CD4-positive, alpha-beta memory T cell (primary cell): Measurements from ENCODE around the gene TBC1D20. TPM values are rescaled to one million over a fixed set of nuclear protein-coding genes. Genes with fewer than 3 reads are reported as not detected.
"Not testable (repeated sequence)": the region's sequence is repeated elsewhere in the genome, so short reads cannot be mapped to it uniquely, and the experiment has no call there.

Source experiments
- CTCF ChIA-PET: fragments of 350-600 bp; sonication (Branson Sonifier 250); formaldehyde crosslinking; loops from one replicate; lab custom pipeline; 2021; ENCODE audit warnings: inconsistent platforms; ENCODE audit not compliant: partially characterized antibody; lab: Charles Lee
- POLR2A ChIA-PET: fragments of 350-600 bp; sonication (Branson Sonifier 250); formaldehyde crosslinking; loops from one replicate; lab custom pipeline; 2021; ENCODE audit not compliant: partially characterized antibody; lab: Charles Lee
- DNase-seq, 5 donors: peaks; one replicate each; pipeline versions ENCODE4 v3.0.0 to v3.0.0-alpha.2; 2020 to 2022; ENCODE audit warnings: mixed read lengths in 1 of 5
- H3K27ac ChIP-seq: one replicate; pipeline ENCODE4 v1.7.0; 2013; ENCODE audit warnings: low read depth, low read length
- H3K27me3 ChIP-seq: 2 replicates; pipeline ENCODE4 v1.7.0; 2013; ENCODE audit warnings: mild to moderate bottlenecking, low read length, moderate library complexity; ENCODE audit not compliant: insufficient read depth
- H3K36me3 ChIP-seq: 2 replicates; pipeline ENCODE4 v1.7.0; 2013; ENCODE audit warnings: mild to moderate bottlenecking, low read length, moderate library complexity; ENCODE audit not compliant: insufficient read depth
- H3K4me1 ChIP-seq: 2 replicates; pipeline ENCODE4 v1.7.0; 2013; ENCODE audit warnings: mild to moderate bottlenecking, low read length, moderate library complexity; ENCODE audit not compliant: insufficient read depth
- H3K4me3 ChIP-seq, 2 donors: one replicate each; pipeline ENCODE4 v1.7.0; 2013; ENCODE audit warnings: low read length in 2 of 2, mild to moderate bottlenecking in 1 of 2
- H3K9me3 ChIP-seq, 2 donors: one replicate each; pipeline ENCODE4 v1.7.0; 2013; ENCODE audit warnings: low read length in 2 of 2, control low read depth in 1 of 2; ENCODE audit not compliant: control insufficient read depth in 1 of 2
- H3K27ac Mint-ChIP-seq, 7 donors: one replicate each; pipeline ENCODE4 v1.8.0; 2020 to 2021; ENCODE audit warnings: mixed read lengths in 7 of 7, mild to moderate bottlenecking in 6 of 7, inconsistent platforms in 3 of 7, moderate library complexity in 3 of 7
- H3K27me3 Mint-ChIP-seq, 2 donors: one replicate each; pipeline ENCODE4 v1.8.0; 2020 to 2021; ENCODE audit warnings: mixed read lengths in 2 of 2
- H3K36me3 Mint-ChIP-seq, 2 donors: one replicate each; pipeline ENCODE4 v1.8.0; 2020 to 2021; ENCODE audit warnings: mixed read lengths in 2 of 2, inconsistent platforms in 1 of 2, mild to moderate bottlenecking in 1 of 2
- H3K4me1 Mint-ChIP-seq, 4 donors: one replicate each; pipeline ENCODE4 v1.8.0; 2020 to 2021; ENCODE audit warnings: mixed read lengths in 4 of 4, mild to moderate bottlenecking in 1 of 4
- H3K4me3 Mint-ChIP-seq, 8 donors: one replicate each; pipeline ENCODE4 v1.8.0; 2020 to 2021; ENCODE audit warnings: mixed read lengths in 8 of 8, mild to moderate bottlenecking in 7 of 8, moderate library complexity in 6 of 8, inconsistent platforms in 3 of 8
- H3K9me3 Mint-ChIP-seq, 8 donors: one replicate each; pipeline ENCODE4 v1.8.0; 2020 to 2021; ENCODE audit warnings: mixed read lengths in 8 of 8, mild to moderate bottlenecking in 5 of 8, inconsistent platforms in 3 of 8, moderate library complexity in 1 of 8
- intact Hi-C: fragments of 100-400 bp; cut with micrococcal nuclease; formaldehyde crosslinking; loops from one replicate; pipeline ENCODE4 v1.15.1; 2023
- polyA plus RNA-seq, 2 donors: library from polyadenylated mRNA; unstranded; fragments of 300-500 nt; fragmentation: Illumina TruSeq; gene quantifications; one replicate each; pipeline ENCODE4 v1.2.3, GENCODE V29; 2021
- total RNA-seq, 2 experiments: library from RNA; stranded (reverse); gene quantifications; one replicate each; pipeline ENCODE4 v1.2.3, GENCODE V29; 2021

The TBC1D20 gene
- total and polyA plus RNA-seq, 4 experiments from 2014 or later = 19.3 to 42.9 (median 32.5) TPM

- Histone ChIP-seq H3K36me3 (peaks cover 29% of the 10 kb centered on the region), H3K27me3 (no peaks in the 10 kb centered on the region), H3K4me1 (peaks cover 11% of the 10 kb centered on the region), H3K4me3 (no peak overlapping the region), H3K27ac (no peak overlapping the region), H3K9me3 (no peaks in the 10 kb centered on the region)
- Mint-ChIP-seq H3K4me3 (no peak overlapping the region), H3K36me3 (peaks cover 34 to 36% of the 10 kb centered on the region in 2 donors), H3K4me1 (peaks cover 5 to 8% (median 7%) of the 10 kb centered on the region in 4 donors), H3K9me3 (no peaks in the 10 kb centered on the region), H3K27me3 (no peaks in the 10 kb centered on the region), H3K27ac (no peak overlapping the region)
- intact Hi-C loops = no loop called here
- CTCF ChIA-PET = no interaction called here
- POLR2A ChIA-PET = interaction anchor here (1.0 kb wide), 1 partner anchor 10 kb away, joined by 3 read pairs; no protein-coding TSS in a partner anchor
- DNase-seq = no peak
Measured at GRCh38 chr20:397432-398237, 64.7 kb downstream of the TBC1D20 start.

- POLR2A ChIA-PET = interaction anchor here (1.0 kb wide), 1 partner anchor 14 kb away, joined by 6 read pairs; no protein-coding TSS in a partner anchor
Measured at GRCh38 chr20:396619-397431, 65.5 kb downstream of the TBC1D20 start.

GRCh38 chr20:396252-396618, 66.1 kb downstream of the TBC1D20 start:
- Histone ChIP-seq H3K27ac (no peak overlapping the region), H3K9me3 (no peaks in the 10 kb centered on the region), H3K4me3 (no peak overlapping the region), H3K27me3 (no peaks in the 10 kb centered on the region), H3K4me1 (no peaks in the 10 kb centered on the region), H3K36me3 (peaks cover 35% of the 10 kb centered on the region)
- H3K36me3 Mint-ChIP-seq = peaks cover 37 to 48% of the 10 kb centered on the region in 2 donors
- H3K27ac Mint-ChIP-seq = no peak overlapping the region
- CTCF ChIA-PET = no interaction called here
- POLR2A ChIA-PET = interaction anchor here (1.0 kb wide), 1 partner anchor 14 kb away, joined by 6 read pairs; no protein-coding TSS in a partner anchor
- DNase-seq = no peak
- intact Hi-C loops = no loop called here
- H3K9me3 Mint-ChIP-seq = no peaks in the 10 kb centered on the region
- H3K4me1 Mint-ChIP-seq = peaks cover 0 to 2% (median 1%) of the 10 kb centered on the region in 4 donors
- H3K4me3 Mint-ChIP-seq = no peak overlapping the region
- no peaks in the 10 kb centered on the region for H3K27me3 Mint-ChIP-seq

More at GRCh38 chr20:396619-397431, 65.5 kb downstream of the TBC1D20 start:
- no peak overlapping the region for H3K27ac ChIP-seq
- H3K36me3 ChIP-seq = peaks cover 32% of the 10 kb centered on the region
- Mint-ChIP-seq H3K27me3 (no peaks in the 10 kb centered on the region), H3K4me1 (peaks cover 3 to 5% (median 4%) of the 10 kb centered on the region in 4 donors), H3K36me3 (peaks cover 35 to 43% of the 10 kb centered on the region in 2 donors), H3K27ac (no peak overlapping the region), H3K4me3 (no peak overlapping the region), H3K9me3 (no peaks in the 10 kb centered on the region)
- CTCF ChIA-PET = no interaction called here
- no peaks in the 10 kb centered on the region for H3K9me3 ChIP-seq
- DNase-seq = no peak
- intact Hi-C loops = no loop called here
- no peak overlapping the region for H3K4me3 ChIP-seq
- H3K27me3 ChIP-seq = no peaks in the 10 kb centered on the region
- H3K4me1 ChIP-seq = peaks cover 3% of the 10 kb centered on the region

GRCh38 chr20:393296-393695, 69.0 kb downstream of the TBC1D20 start:
- H3K27ac ChIP-seq, H3K4me1 Mint-ChIP-seq, H3K4me3 Mint-ChIP-seq, H3K9me3 ChIP-seq, H3K4me1 ChIP-seq, H3K27ac Mint-ChIP-seq, intact Hi-C loops, H3K27me3 Mint-ChIP-seq, H3K27me3 ChIP-seq, H3K9me3 Mint-ChIP-seq, H3K4me3 ChIP-seq, POLR2A ChIA-PET, DNase-seq: not testable (repeated sequence)
- peaks cover 45 to 65% of the 10 kb centered on the region in 2 donors for H3K36me3 Mint-ChIP-seq
- H3K36me3 ChIP-seq = peaks cover 54% of the 10 kb centered on the region
- CTCF ChIA-PET = interaction anchor here (1.3 kb wide), 1 partner anchor 19 kb away, joined by 3 read pairs; no protein-coding TSS in a partner anchor

- intact Hi-C loops = no loop called here
Measured at GRCh38 chr20:391041-391711, 71.2 kb downstream of the TBC1D20 start.

DNA sequence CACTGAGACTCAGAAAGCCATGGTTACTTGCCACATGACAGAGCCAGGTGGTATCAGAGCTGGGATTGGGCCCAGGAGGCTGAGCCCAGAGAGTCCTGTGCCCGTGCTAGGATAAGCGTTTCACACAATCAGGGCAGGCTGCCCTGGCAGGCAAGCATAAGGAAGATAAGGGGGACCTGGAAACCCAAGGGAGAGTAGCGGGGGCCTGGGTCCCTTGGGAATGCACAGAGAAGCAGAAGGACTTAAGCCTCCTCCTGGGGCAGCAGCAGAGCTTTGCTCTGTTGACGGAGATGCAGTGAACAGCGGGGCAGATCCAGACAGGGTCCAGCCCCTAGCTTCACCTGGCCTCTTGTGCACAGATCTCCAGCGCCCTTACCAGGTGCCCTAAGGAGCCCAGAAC, 73.1 kb downstream of the TBC1D20 start:
- intact Hi-C loops = no loop called here
- Histone ChIP-seq H3K36me3 (peaks cover 37% of the 10 kb centered on the region), H3K27ac (no peak overlapping the region), H3K27me3 (no peaks in the 10 kb centered on the region), H3K9me3 (no peaks in the 10 kb centered on the region), H3K4me3 (no peak overlapping the region), H3K4me1 (no peaks in the 10 kb centered on the region)
- no peak overlapping the region for H3K4me3 Mint-ChIP-seq
- H3K27ac Mint-ChIP-seq = peak overlapping the region in 1 of 7 donors; percentile 77
- H3K36me3 Mint-ChIP-seq = peaks cover 26 to 49% of the 10 kb centered on the region in 2 donors
- no peaks in the 10 kb centered on the region for H3K9me3 Mint-ChIP-seq
- CTCF ChIA-PET = no interaction called here
- no peak for DNase-seq
- POLR2A ChIA-PET = no interaction called here
- H3K27me3 Mint-ChIP-seq = no peaks in the 10 kb centered on the region
- H3K4me1 Mint-ChIP-seq = peaks cover 0 to 2% (median under 1%) of the 10 kb centered on the region in 4 donors

More at GRCh38 chr20:391041-391711, 71.2 kb downstream of the TBC1D20 start:
- Mint-ChIP-seq H3K27me3 (no peaks in the 10 kb centered on the region), H3K4me3 (no peak overlapping the region), H3K4me1 (peaks cover 0 to 2% (median 0%) of the 10 kb centered on the region in 4 donors), H3K9me3 (no peaks in the 10 kb centered on the region), H3K27ac (peak overlapping the region in 1 of 7 donors; percentile 68), H3K36me3 (peaks cover 33 to 59% of the 10 kb centered on the region in 2 donors)
- H3K4me3 ChIP-seq = no peak overlapping the region
- H3K36me3 ChIP-seq = peaks cover 50% of the 10 kb centered on the region
- no peaks in the 10 kb centered on the region for H3K9me3 ChIP-seq
- no peak overlapping the region for H3K27ac ChIP-seq
- no peaks in the 10 kb centered on the region for H3K4me1 ChIP-seq
- no peaks in the 10 kb centered on the region for H3K27me3 ChIP-seq
- ChIA-PET POLR2A (interaction anchor here (0.7 kb wide), 1 partner anchor 9 kb away, joined by 3 read pairs; no protein-coding TSS in a partner anchor), CTCF (interaction anchor here (1.2 kb wide), 1 partner anchor 9 kb away, joined by 4 read pairs; no protein-coding TSS in a partner anchor)
- DNase-seq = no peak
